ENCODE results near the gene NEK8. TPM values are rescaled to one million over a fixed set of nuclear protein-coding genes. Genes with fewer than 3 reads are reported as not detected.

Gene NEK8
- total and polyA plus RNA-seq, 2 of the 8 experiments (the other 6 are each of a cell fraction or from before 2014, with no cell fraction given) = 14.9 to 23.3 TPM

DNA sequence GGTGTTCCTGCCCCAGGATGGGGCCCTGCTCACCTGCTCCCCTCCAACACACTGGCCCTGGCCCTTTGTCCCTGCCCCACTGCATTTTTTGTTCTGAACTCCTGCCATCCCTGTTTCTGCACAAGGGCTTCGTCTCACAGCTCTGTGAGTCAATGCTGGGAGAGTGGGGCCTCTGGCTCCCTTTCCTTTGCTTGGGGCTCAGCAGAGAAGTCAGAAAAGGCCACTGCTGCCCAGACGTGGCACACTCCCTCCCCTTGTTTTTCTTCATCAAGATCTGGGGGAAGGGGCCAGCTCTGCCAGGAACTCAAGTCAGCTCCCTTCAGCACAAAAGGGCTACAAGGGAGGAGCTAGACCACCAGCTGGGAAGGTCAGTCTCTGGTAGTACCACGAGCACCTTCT, 25.8 kb upstream of the NEK8 start:
- Histone ChIP-seq H3K9me3 (ENCODE audit: insufficient read depth in 2 of 2, low read depth in 1 of 2, low read length in 1 of 2) (no peaks in the 10 kb centered on the region), H2BK120ac (replicated peaks; ENCODE audit: low read depth, low read length) (no peak overlapping the region), H3K79me1 (ENCODE audit: low read depth, low read length) (no peaks in the 10 kb centered on the region), H3K36me3 (ENCODE audit: control insufficient read depth in 2 of 4, insufficient read depth in 4 of 4, low read length in 3 of 4) (peaks cover 30 to 55% (median 49%) of the 10 kb centered on the region in 4 experiments), H2AFZ (ENCODE audit: low read length) (no peak overlapping the region), H3K27me3 (replicated peaks in 1 of 4; ENCODE audit: control insufficient read depth in 3 of 4, extremely low read depth in 1 of 4, insufficient read depth in 3 of 4, low read length in 3 of 4) (no peaks in the 10 kb centered on the region), H3K4ac (replicated peaks; ENCODE audit: insufficient read length, low read depth, low read length) (no peak overlapping the region), H2BK20ac (ENCODE audit: low read length) (no peak overlapping the region), H3K4me1 (replicated peaks in 1 of 4; ENCODE audit: control insufficient read depth in 3 of 4, insufficient read depth in 4 of 4, low read length in 3 of 4) (peaks cover 0 to 11% (median 4%) of the 10 kb centered on the region in 4 experiments; a peak in 4 of 7 replicates), H4K20me1 (replicated peaks in 1 of 2; ENCODE audit: control insufficient read depth in 1 of 2, insufficient read depth in 2 of 2, low read length in 2 of 2) (peaks cover 10 to 24% of the 10 kb centered on the region in 2 experiments), H3K4me2 (ENCODE audit: insufficient read depth in 1 of 2, low read depth in 2 of 2, low read length in 2 of 2) (no peak overlapping the region), H4K8ac (ENCODE audit: extremely low read depth, insufficient read depth, low read length) (no peak overlapping the region), H2AK5ac (ENCODE audit: low read depth, low read length) (no peak overlapping the region), H2BK5ac (ENCODE audit: low read depth, low read length) (peak overlapping the region; percentile 13; the same call in 1 of the 2 replicates), H3K18ac (ENCODE audit: extremely low read depth, low read length) (no peak overlapping the region), H2BK12ac (ENCODE audit: low read depth, low read length) (no peak overlapping the region), H3K27ac (ENCODE audit: low read depth, low read length) (peak overlapping the region; percentile 19; the same call in 1 of the 2 replicates), H2BK15ac (ENCODE audit: low read length) (no peak overlapping the region), H4K5ac (ENCODE audit: insufficient read length, low read depth, low read length) (no peak overlapping the region), H3K56ac (replicated peaks; ENCODE audit: insufficient read length, low read depth, low read length) (no peak overlapping the region), H3K4me3 (ENCODE audit: extremely low read depth in 1 of 4, insufficient read depth in 2 of 4, low read depth in 3 of 4, low read length in 4 of 4) (no peak overlapping the region), H3K23me2 (ENCODE audit: low read depth, low read length) (no peaks in the 10 kb centered on the region), H3K79me2 (ENCODE audit: control insufficient read depth in 1 of 2, insufficient read depth in 2 of 2, low read length in 2 of 2) (no peaks in the 10 kb centered on the region), H3K14ac (ENCODE audit: insufficient read length) (no peak overlapping the region), H4K91ac (replicated peaks; ENCODE audit: insufficient read length, low read length) (no peak overlapping the region), H3K9ac (replicated peaks in 1 of 4; ENCODE audit: extremely low read depth in 1 of 4, low read depth in 3 of 4, low read length in 3 of 4) (no peak overlapping the region), H3K23ac (ENCODE audit: insufficient read length) (no peak overlapping the region)
- POLR2A ChIA-PET (ENCODE audit: partially characterized antibody) = interaction anchor here (0.9 to 4.8 kb wide), 14 partner anchors 8 to 92 kb away, joined by 3 to 47 read pairs (median 6); partner anchors contain the start of genes PROCA1 and RPL23A
- FAIRE-seq = no peak
- WGBS, 2 experiments (ENCODE audit: extremely low coverage in 1 of 2, insufficient coverage in 1 of 2, insufficient read length in 1 of 2, insufficient replicate concordance in 2 of 2, low coverage in 1 of 2, low lambda C conversion rate in 2 of 2, missing lambda C conversion rate in 1 of 2) = 79% methylated on average over 3 of the region's 3 CpGs; no CpG with 5 or more reads in 1 of the 2 experiments
- DNase-seq (ENCODE audit: low read depth in 1 of 2, low spot score in 2 of 2) = no peak
- CTCF ChIA-PET (ENCODE audit: partially characterized antibody) = interaction anchor here (0.7 to 2.5 kb wide), 6 partner anchors 34 to 284 kb away, joined by 3 to 9 read pairs (median 4); no protein-coding TSS in a partner anchor
- TF ChIP-seq HDAC6 (IDR thresholded peaks at IDR 0.05; ENCODE audit: low read depth, low read length) (no peak), TEAD4 (IDR thresholded peaks at IDR 0.05; ENCODE audit: low read depth, low read length) (no peak), TAF7 (optimal IDR thresholded peaks at IDR 0.05; ENCODE audit: borderline replicate concordance, low read depth, low read length) (no peak), CHD2 (IDR thresholded peaks at IDR 0.05; ENCODE audit: low read length) (no peak), KDM1A (IDR thresholded peaks at IDR 0.05; ENCODE audit: borderline replicate concordance, low read length) (no peak)
